Motor neuron (in vitro differentiated cells): Measurements from ENCODE around the gene MRPL54. TPM values are rescaled to one million over a fixed set of nuclear protein-coding genes. Genes with fewer than 3 reads are reported as not detected.

Experiments used
- total RNA-seq, 8 experiments: library from RNA; unstranded; fragments of 300-600 nt; gene quantifications; 2 replicates each; pipeline versions ENCODE4 v1.2.3 to v1.2.4, GENCODE V29; 2022

MRPL54 gene
- total RNA-seq, 8 experiments from 2014 or later: 62.6 to 106 (median 86.6) TPM

Other genes starting within 250 kb of the MRPL54 start
- 1 to 10 TPM in 4 of 8 experiments, under 1 TPM in 4; 0.50 to 4.3 (median 0.99) TPM for gene TEKTIP1, start 223.5 kb upstream of the MRPL54 start, total RNA-seq
- 10 to 100 TPM; 21.9 to 87.4 (median 44.0) TPM for gene MFSD12, start 205.1 kb upstream of the MRPL54 start, total RNA-seq
- gene HMG20B, start 189.7 kb upstream of the MRPL54 start, total RNA-seq: 100 to 1,000 TPM in 1 of 8 experiments, 10 to 100 TPM in 7; 17.0 to 122 (median 35.3) TPM
- under 1 TPM in 7 of 8 experiments, not detected in 1; 0.05 to 0.84 (median 0.14) TPM for gene GIPC3, start 177.2 kb upstream of the MRPL54 start, total RNA-seq
- gene TBXA2R, start 155.8 kb upstream of the MRPL54 start, total RNA-seq: under 1 TPM in 7 of 8 experiments, not detected in 1; 0.07 to 0.62 (median 0.36) TPM
- gene CACTIN, start 135.9 kb upstream of the MRPL54 start, total RNA-seq: 10 to 100 TPM; 11.7 to 23.0 (median 15.7) TPM
- 10 to 100 TPM in 6 of 8 experiments, 1 to 10 TPM in 2; 6.7 to 21.4 (median 13.7) TPM for gene PIP5K1C, start 62.2 kb upstream of the MRPL54 start, total RNA-seq
- 1 to 10 TPM in 2 of 8 experiments, under 1 TPM in 3, not detected in 3; 0.41 to 7.4 (median 0.96) TPM for gene TJP3, start 54.3 kb upstream of the MRPL54 start, total RNA-seq
- 10 to 100 TPM; 12.3 to 26.3 (median 16.8) TPM for gene APBA3, start 990 bp upstream of the MRPL54 start, total RNA-seq
- gene RAX2, start 9.5 kb downstream of the MRPL54 start, total RNA-seq: under 1 TPM in 7 of 8 experiments, not detected in 1; 0.05 to 1.00 (median 0.21) TPM
- 1 to 10 TPM in 4 of 8 experiments, under 1 TPM in 4; 0.29 to 1.8 (median 1.0) TPM for gene MATK, start 23.7 kb downstream of the MRPL54 start, total RNA-seq
- 10 to 100 TPM in 1 of 8 experiments, 1 to 10 TPM in 6, under 1 TPM in 1; 0.36 to 11.7 (median 7.2) TPM for gene ZFR2, start 106.4 kb downstream of the MRPL54 start, total RNA-seq
- 10 to 100 TPM in 5 of 8 experiments, under 1 TPM in 2, not detected in 1; 0.10 to 58.2 (median 48.6) TPM for gene ATCAY, start 118.0 kb downstream of the MRPL54 start, total RNA-seq
- gene NMRK2, start 170.4 kb downstream of the MRPL54 start, total RNA-seq: not detected
- 10 to 100 TPM; 42.4 to 63.4 (median 50.8) TPM for gene DAPK3, start 208.4 kb downstream of the MRPL54 start, total RNA-seq
- 1,000 to 10,000 TPM; 3,034 to 7,601 (median 4,897) TPM for gene EEF2, start 222.8 kb downstream of the MRPL54 start, total RNA-seq
- gene PIAS4, start 245.1 kb downstream of the MRPL54 start, total RNA-seq: 10 to 100 TPM; 11.6 to 31.8 (median 22.6) TPM